Epidermal melanocyte (primary cell): Measurements from ENCODE around the gene PLS1.
"Not testable (repeated sequence)": the region's sequence is repeated elsewhere in the genome, so short reads cannot be mapped to it uniquely, and the experiment has no call there.

Source experiments
- DNase-seq: peaks from one replicate; pipeline ENCODE4 v3.0.0; 2011; ENCODE audit warnings: low spot score; ENCODE audit not compliant: insufficient read length

Gene PLS1

DNA sequence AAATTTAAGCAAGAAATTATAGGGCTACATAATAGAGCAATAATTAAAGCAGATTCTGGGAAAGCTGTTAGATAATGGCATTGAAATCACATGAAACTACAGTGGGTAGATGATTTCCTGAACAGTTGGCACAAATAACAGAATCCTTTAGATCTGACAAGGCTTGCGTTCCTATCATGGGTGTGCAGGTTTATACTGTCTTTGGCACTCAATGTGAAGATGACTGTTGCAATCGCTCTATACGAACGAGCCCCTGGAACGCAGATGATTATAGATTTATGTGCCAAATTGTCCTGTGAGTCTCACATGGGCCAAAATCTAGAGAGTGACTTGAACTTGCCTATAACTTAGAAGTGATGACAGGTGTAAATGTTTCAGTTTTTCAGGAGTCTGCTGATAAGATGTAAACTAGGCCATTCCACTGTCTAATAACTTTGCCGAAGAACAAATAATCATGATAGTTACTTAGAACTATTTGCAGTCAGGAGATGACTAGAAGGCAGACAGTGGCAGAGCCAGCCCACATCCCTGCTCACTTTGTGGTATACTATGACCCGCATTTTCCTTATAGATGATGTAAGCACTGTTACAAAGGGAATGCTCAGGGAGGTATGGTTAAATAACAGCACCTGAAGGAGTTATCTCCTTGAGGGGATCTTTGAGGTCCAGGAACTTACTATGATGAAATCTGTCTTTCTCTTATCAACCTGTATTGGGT is 97.1 kb downstream of the PLS1 start:
- no peak for DNase-seq

DNA sequence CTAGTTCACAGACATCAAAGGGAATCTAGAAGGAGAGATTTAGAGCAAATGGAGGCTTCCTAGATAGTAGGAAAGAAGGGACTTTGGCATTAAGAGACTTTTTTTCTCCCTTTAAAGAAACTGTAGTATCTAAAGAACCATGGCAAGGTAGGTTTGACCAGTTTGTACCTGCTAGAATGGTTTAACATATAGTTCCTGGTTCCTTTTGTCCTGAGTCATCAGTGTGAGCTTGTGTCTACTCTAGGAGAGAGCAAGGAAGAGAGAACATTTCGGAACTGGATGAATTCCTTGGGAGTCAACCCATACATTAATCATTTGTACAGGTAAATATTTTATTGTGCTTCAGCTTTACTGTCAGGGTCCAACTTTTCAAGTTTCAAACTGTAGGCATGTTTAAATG is 98.0 kb downstream of the PLS1 start:
- no peak for DNase-seq

GRCh38 chr3:142705198-142705597 is 109.0 kb downstream of the PLS1 start:
- no peak for DNase-seq

DNA sequence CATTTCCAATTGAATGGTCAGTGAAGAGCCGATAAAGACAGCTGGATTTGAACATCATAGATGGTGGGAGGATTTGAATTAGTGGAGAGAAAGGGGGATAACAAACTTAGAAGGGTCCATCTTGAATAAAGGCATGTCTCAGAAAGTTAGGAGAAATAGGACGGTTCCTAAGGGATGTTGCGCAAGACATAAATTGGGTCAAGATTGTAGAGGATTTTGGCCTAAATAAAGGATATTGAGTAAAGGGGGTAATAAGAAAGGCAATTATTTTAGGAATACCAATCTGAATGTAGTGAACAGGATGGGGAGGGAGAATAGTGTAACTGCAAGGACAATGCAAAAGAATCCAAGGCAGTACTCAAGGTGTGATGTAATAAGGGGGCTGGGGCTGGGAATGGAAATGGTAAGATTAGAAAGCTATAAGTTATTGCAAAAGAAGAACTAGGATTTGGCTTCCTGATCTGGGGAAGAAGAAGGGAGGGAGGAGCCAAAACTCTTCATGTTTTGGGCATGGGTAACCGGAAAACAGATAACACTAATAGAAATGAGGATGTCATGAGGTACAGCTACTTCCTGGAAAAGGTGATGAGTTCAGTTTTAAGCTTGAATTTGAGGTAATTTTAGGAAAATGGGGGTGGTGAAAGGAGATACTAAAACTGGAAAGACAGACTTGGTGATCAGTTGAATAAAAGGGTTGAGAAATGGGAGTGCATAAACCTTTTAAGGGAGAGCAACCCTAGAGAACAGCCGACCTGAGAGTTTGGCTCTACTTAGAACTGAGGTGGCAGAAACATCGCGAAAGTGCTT is 110.3 kb downstream of the PLS1 start:
- DNase-seq = no peak

GRCh38 chr3:142709207-142709606 is 113.0 kb downstream of the PLS1 start:
- DNase-seq = no peak

GRCh38 chr3:142714882-142715281 is 118.7 kb downstream of the PLS1 start:
- DNase-seq = not testable (repeated sequence)

DNA sequence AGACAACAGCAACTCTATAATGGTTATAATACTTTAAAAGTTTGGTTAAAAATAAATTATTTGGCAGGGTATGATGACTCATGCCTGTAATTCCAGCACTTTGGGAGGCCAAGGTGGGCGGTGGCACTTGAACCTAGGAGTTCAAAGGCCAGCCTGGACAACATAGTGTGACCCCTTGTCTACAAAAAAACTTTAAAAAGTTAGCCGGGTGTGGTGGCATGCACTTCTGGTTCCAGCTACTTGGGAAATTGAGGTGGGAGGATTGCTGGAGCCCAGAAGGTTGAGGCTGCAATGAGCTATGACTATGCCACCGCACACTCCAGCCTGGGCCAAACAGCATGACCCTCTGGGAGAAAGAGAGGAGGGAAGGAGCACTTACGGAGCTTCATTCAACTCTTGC is 119.9 kb downstream of the PLS1 start:
- DNase-seq = no peak

DNA sequence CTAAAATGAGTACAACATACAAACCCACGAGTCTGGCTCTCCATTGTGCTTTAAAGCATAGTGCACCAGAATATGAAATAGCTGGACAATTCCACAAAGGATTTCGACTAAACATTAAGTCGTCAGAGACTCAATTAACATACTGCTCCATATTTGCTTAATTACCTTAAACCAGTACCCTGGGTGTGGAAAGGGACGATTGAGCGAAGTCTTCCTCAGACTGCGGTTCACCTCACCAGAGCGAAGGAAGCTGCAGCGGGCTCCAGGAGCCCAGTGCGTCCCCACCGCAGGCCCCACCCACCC is 127.4 kb downstream of the PLS1 start:
- DNase-seq = no peak

- DNase-seq = peak; percentile 94
Observed at GRCh38 chr3:142723968-142724681, 127.9 kb downstream of the PLS1 start, which contains the start of gene TRPC1. TSS of gene TRPC1 (plus strand) at chr3:142724034. CDS start at chr3:142724560, 526 bp downstream.

- no peak for DNase-seq
Observed at GRCh38 chr3:142724682-142725356, 128.6 kb downstream of the PLS1 start.

- no peak for DNase-seq
Observed at GRCh38 chr3:142725357-142725739, 129.2 kb downstream of the PLS1 start.

DNA sequence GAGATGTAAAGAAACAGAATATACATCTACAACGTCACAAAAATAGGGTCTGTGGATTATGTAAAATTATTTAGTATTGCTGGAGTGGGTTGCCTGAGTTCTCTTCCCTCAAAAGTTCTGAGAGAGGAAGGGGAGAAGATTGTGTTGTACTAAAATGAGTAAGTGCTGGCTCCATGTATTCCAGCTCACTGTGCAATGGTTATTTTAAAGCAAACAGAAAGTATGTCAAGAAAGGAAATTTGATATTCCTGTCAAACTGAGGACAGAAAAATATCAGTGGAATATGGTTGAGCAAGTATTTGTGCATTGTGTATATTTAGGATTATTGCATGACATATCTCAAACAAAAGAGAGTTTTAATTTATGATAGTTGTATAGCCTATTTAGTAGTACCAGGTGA is 129.8 kb downstream of the PLS1 start:
- no peak for DNase-seq

- no peak for DNase-seq
Observed at GRCh38 chr3:142732066-142732465, 135.9 kb downstream of the PLS1 start.

- no peak for DNase-seq
Observed at GRCh38 chr3:142734834-142735233, 138.6 kb downstream of the PLS1 start.

GRCh38 chr3:142735462-142735861 is 139.3 kb downstream of the PLS1 start:
- no peak for DNase-seq

- DNase-seq = no peak
Observed at GRCh38 chr3:142738396-142738795, 142.2 kb downstream of the PLS1 start.

GRCh38 chr3:142746646-142747045 is 150.5 kb downstream of the PLS1 start:
- DNase-seq = no peak

DNA sequence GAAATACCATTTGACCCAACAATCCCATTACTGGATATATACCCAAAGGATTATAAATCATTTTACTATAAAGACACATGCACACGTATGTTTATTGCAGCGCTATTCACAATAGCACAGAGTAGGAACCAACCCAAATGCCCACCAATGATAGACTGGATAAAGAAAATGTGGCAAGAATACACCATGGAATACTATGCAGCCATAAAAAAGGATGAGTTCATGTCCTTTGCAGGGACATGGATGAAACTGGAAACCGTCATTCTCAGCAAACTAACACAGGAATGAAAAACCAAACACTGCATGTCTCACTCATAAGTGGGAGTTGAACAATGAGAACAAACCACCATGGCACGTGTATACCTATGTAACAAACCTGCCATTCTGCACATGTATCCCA is 154.3 kb downstream of the PLS1 start:
- not testable (repeated sequence) for DNase-seq

DNA sequence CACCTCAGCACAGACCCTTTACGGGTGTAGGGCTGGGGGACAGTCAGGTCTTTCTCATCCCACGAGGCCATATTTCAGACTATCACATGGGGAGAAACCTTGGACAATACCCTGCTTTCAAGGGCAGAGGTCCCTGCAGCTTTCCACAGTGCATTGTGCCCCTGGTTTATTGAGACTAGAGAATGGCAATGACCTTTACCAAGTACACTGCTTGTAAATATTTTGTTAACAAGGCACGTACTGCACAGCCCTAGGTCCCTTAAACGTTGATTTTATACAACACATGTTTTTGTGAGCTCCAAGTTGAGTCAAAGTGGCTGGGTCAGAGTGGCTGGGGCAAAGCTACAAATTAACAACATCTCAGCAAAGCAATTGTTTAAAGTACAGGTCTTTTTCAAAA is 156.4 kb downstream of the PLS1 start:
- not testable (repeated sequence) for DNase-seq

- no peak for DNase-seq
Observed at GRCh38 chr3:142754494-142754893, 158.3 kb downstream of the PLS1 start.
